ENCODE results near the gene ERFL.

The ERFL gene

GRCh38 chr19:41928221-41928683, at the start of gene ERFL:
Gene ERFL (minus strand): TSS chr19:41928449. CDS start chr19:41912919, 15,530 bp downstream.
- peaks cover 5% of the 10 kb centered on the region for H3K27me3 Mint-ChIP-seq
- no peaks in the 10 kb centered on the region for H3K9me3 Mint-ChIP-seq
- ATAC-seq (replicated peaks; ENCODE audit: extremely low read depth, poor library complexity, severe bottlenecking) (peak; percentile 31), DNase-seq (ENCODE audit: low spot score in 2 of 2) (no peak)
- peaks cover 6% of the 10 kb centered on the region for H3K36me3 Mint-ChIP-seq (ENCODE audit: insufficient read depth)
- H3K4me1 Mint-ChIP-seq, result peaks cover 27% of the 10 kb centered on the region
- no peak within 1 kb of the TSS for H3K4me3 Mint-ChIP-seq
- peak within 1 kb of the TSS; percentile 22 for H3K27ac Mint-ChIP-seq (ENCODE audit: low read depth)

GRCh38 chr19:41977916-41978315, 49.7 kb upstream of the ERFL start:
- ATAC-seq (replicated peaks; ENCODE audit: extremely low read depth, poor library complexity, severe bottlenecking), result no peak
- no peak for DNase-seq (ENCODE audit: low spot score in 2 of 2)
- H3K9me3 Mint-ChIP-seq, result no peaks in the 10 kb centered on the region
- H3K36me3 Mint-ChIP-seq (ENCODE audit: insufficient read depth), result peaks cover 7% of the 10 kb centered on the region
- H3K27ac Mint-ChIP-seq (ENCODE audit: low read depth), result peak overlapping the region; percentile 75
- no peak overlapping the region for H3K4me3 Mint-ChIP-seq
- no peaks in the 10 kb centered on the region for H3K27me3 Mint-ChIP-seq
- no peaks in the 10 kb centered on the region for H3K4me1 Mint-ChIP-seq

GRCh38 chr19:41974652-41975051, 46.4 kb upstream of the ERFL start:
- Mint-ChIP-seq H3K27ac (ENCODE audit: low read depth) (no peak overlapping the region), H3K9me3 (no peaks in the 10 kb centered on the region), H3K4me1 (no peaks in the 10 kb centered on the region), H3K4me3 (no peak overlapping the region), H3K27me3 (no peaks in the 10 kb centered on the region), H3K36me3 (ENCODE audit: insufficient read depth) (peaks cover 6% of the 10 kb centered on the region)
- no peak for DNase-seq (ENCODE audit: low spot score in 2 of 2)
- no peak for ATAC-seq (replicated peaks; ENCODE audit: extremely low read depth, poor library complexity, severe bottlenecking)

GRCh38 chr19:41971363-41971762, 43.1 kb upstream of the ERFL start:
- ATAC-seq (replicated peaks; ENCODE audit: extremely low read depth, poor library complexity, severe bottlenecking) (no peak), DNase-seq (ENCODE audit: low spot score in 2 of 2) (no peak)
- Mint-ChIP-seq H3K4me3 (no peak overlapping the region), H3K4me1 (no peaks in the 10 kb centered on the region), H3K27ac (ENCODE audit: low read depth) (no peak overlapping the region), H3K9me3 (no peaks in the 10 kb centered on the region), H3K27me3 (no peaks in the 10 kb centered on the region), H3K36me3 (ENCODE audit: insufficient read depth) (peaks cover 2% of the 10 kb centered on the region)

- Mint-ChIP-seq H3K4me1 (no peaks in the 10 kb centered on the region), H3K27ac (ENCODE audit: low read depth) (no peak overlapping the region), H3K36me3 (ENCODE audit: insufficient read depth) (peaks cover 2% of the 10 kb centered on the region), H3K9me3 (no peaks in the 10 kb centered on the region), H3K27me3 (no peaks in the 10 kb centered on the region), H3K4me3 (no peak overlapping the region)
- ATAC-seq (replicated peaks; ENCODE audit: extremely low read depth, poor library complexity, severe bottlenecking) (no peak), DNase-seq (ENCODE audit: low spot score in 2 of 2) (no peak)
These were observed 41.7 kb upstream of the ERFL start for GRCh38 chr19:41969772-41970458.

- Mint-ChIP-seq H3K27me3 (no peaks in the 10 kb centered on the region), H3K4me3 (no peak overlapping the region), H3K36me3 (ENCODE audit: insufficient read depth) (peaks cover 2% of the 10 kb centered on the region), H3K4me1 (no peaks in the 10 kb centered on the region), H3K27ac (ENCODE audit: low read depth) (peak overlapping the region; percentile 14), H3K9me3 (no peaks in the 10 kb centered on the region)
- DNase-seq (ENCODE audit: low spot score in 2 of 2) (no peak), ATAC-seq (replicated peaks; ENCODE audit: extremely low read depth, poor library complexity, severe bottlenecking) (no peak)
These were observed 40.7 kb upstream of the ERFL start for GRCh38 chr19:41968751-41969595.

- no peak for DNase-seq (ENCODE audit: low spot score in 2 of 2)
- peaks cover 2% of the 10 kb centered on the region for H3K36me3 Mint-ChIP-seq (ENCODE audit: insufficient read depth)
- H3K9me3 Mint-ChIP-seq, result no peaks in the 10 kb centered on the region
- H3K27me3 Mint-ChIP-seq, result no peaks in the 10 kb centered on the region
- H3K4me1 Mint-ChIP-seq, result no peaks in the 10 kb centered on the region
- peak overlapping the region; percentile 66 for H3K27ac Mint-ChIP-seq (ENCODE audit: low read depth)
- peak overlapping the region; percentile 10 for H3K4me3 Mint-ChIP-seq
- no peak for ATAC-seq (replicated peaks; ENCODE audit: extremely low read depth, poor library complexity, severe bottlenecking)
These were observed 39.0 kb upstream of the ERFL start for GRCh38 chr19:41967054-41967783.

- H3K27ac Mint-ChIP-seq (ENCODE audit: low read depth), result no peak overlapping the region
- H3K36me3 Mint-ChIP-seq (ENCODE audit: insufficient read depth), result peaks cover 2% of the 10 kb centered on the region
- ATAC-seq (replicated peaks; ENCODE audit: extremely low read depth, poor library complexity, severe bottlenecking), result no peak
- no peak for DNase-seq (ENCODE audit: low spot score in 2 of 2)
- no peaks in the 10 kb centered on the region for H3K9me3 Mint-ChIP-seq
- H3K4me3 Mint-ChIP-seq, result no peak overlapping the region
- H3K27me3 Mint-ChIP-seq, result no peaks in the 10 kb centered on the region
- no peaks in the 10 kb centered on the region for H3K4me1 Mint-ChIP-seq
These were observed 36.9 kb upstream of the ERFL start for GRCh38 chr19:41965106-41965505.

GRCh38 chr19:41960973-41961372, 32.7 kb upstream of the ERFL start:
- Mint-ChIP-seq H3K4me3 (peak overlapping the region; percentile 13), H3K9me3 (no peaks in the 10 kb centered on the region), H3K4me1 (peaks cover 19% of the 10 kb centered on the region), H3K27ac (ENCODE audit: low read depth) (no peak overlapping the region), H3K27me3 (no peaks in the 10 kb centered on the region), H3K36me3 (ENCODE audit: insufficient read depth) (peaks cover 3% of the 10 kb centered on the region)
- ATAC-seq (replicated peaks; ENCODE audit: extremely low read depth, poor library complexity, severe bottlenecking) (no peak), DNase-seq (ENCODE audit: low spot score in 2 of 2) (no peak)

- Mint-ChIP-seq H3K27me3 (no peaks in the 10 kb centered on the region), H3K9me3 (no peaks in the 10 kb centered on the region), H3K36me3 (ENCODE audit: insufficient read depth) (peaks cover 3% of the 10 kb centered on the region), H3K4me3 (peak within 1 kb of the TSS; percentile 83), H3K4me1 (peaks cover 19% of the 10 kb centered on the region), H3K27ac (ENCODE audit: low read depth) (peak within 1 kb of the TSS; percentile 56)
- DNase-seq (ENCODE audit: low spot score in 2 of 2), result peak; percentile 73
- ATAC-seq (replicated peaks; ENCODE audit: extremely low read depth, poor library complexity, severe bottlenecking), result peak; percentile 95
These were observed 31.1 kb upstream of the ERFL start, which contains the start of gene RABAC1 for GRCh38 chr19:41959056-41960053. Gene RABAC1 (minus strand): TSS chr19:41959321. CDS start chr19:41959292, 29 bp downstream.

- ATAC-seq (replicated peaks; ENCODE audit: extremely low read depth, poor library complexity, severe bottlenecking), result peak; percentile 57
- H3K4me3 Mint-ChIP-seq, result peak overlapping the region; percentile 83
- H3K9me3 Mint-ChIP-seq, result no peaks in the 10 kb centered on the region
- no peaks in the 10 kb centered on the region for H3K27me3 Mint-ChIP-seq
- H3K27ac Mint-ChIP-seq (ENCODE audit: low read depth), result peak overlapping the region; percentile 56
- H3K4me1 Mint-ChIP-seq, result peaks cover 19% of the 10 kb centered on the region
- peak; percentile 58 to 59 for DNase-seq (ENCODE audit: low spot score in 2 of 2)
- peaks cover 3% of the 10 kb centered on the region for H3K36me3 Mint-ChIP-seq (ENCODE audit: insufficient read depth)
These were observed 30.3 kb upstream of the ERFL start for GRCh38 chr19:41958367-41959055.
